ENCODE data around the gene NUCB1. TPM values are rescaled to one million over a fixed set of nuclear protein-coding genes. Genes with fewer than 3 reads are reported as not detected.

Gene NUCB1
- total and polyA plus RNA-seq, 9 of the 15 experiments (the other 6 are each of a cell fraction or from before 2014, with no cell fraction given), result 3.1 to 153 (median 71.7) TPM

DNA sequence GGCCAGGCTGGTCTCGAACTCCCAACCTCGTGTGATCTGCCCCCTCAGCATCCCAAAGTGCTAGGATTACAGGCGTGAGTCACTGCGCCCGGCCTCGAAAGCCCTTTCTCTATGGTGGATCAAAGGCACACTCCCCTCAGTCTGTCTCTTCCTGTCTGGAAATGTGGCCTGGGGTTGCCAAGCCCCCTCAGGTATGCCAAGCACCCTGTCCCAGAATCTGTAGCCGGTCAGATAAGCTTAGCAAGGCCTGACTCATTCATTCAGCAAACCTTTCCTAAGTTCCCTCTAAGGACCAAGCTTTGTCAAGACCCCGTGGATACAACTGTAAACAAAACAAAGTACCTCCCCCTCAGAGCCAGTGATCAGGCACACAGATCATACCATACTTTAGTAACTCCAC lies 14.1 kb downstream of the NUCB1 start:
- 88% methylated on average over 7 of the region's 8 CpGs for WGBS (ENCODE audit: insufficient coverage, low coverage, missing lambda C conversion rate)
- no peak for ATAC-seq
- H3K27me3 ChIP-seq (ENCODE audit: control insufficient read depth in 2 of 2, insufficient read depth in 2 of 2, low read length in 2 of 2), result no peaks in the 10 kb centered on the region
- DNase-seq (ENCODE audit: extremely low read depth in 1 of 4, low spot score in 3 of 4), result peak in 1 of 4 experiments; percentile 6
- H3K79me2 ChIP-seq (ENCODE audit: control insufficient read depth, insufficient read depth, low read length), result no peaks in the 10 kb centered on the region
- H3K9me1 ChIP-seq (ENCODE audit: control insufficient read depth, insufficient read depth, low read length), result no peaks in the 10 kb centered on the region
- H3K4me3 ChIP-seq, result no peak overlapping the region
- H3K9ac ChIP-seq (ENCODE audit: insufficient read depth in 1 of 2, low read depth in 2 of 2, low read length in 2 of 2), result no peak overlapping the region
- H3K36me3 ChIP-seq (ENCODE audit: control insufficient read depth, insufficient read depth, low read length), result peaks cover 83% of the 10 kb centered on the region
- in situ Hi-C loops (cut with MboI), result no loop called here
- H4K20me1 ChIP-seq (replicated peaks; ENCODE audit: control insufficient read depth, insufficient read depth, low read length), result no peaks in the 10 kb centered on the region
- no TSS peak for BruUV-seq (replicated peaks)
- intact Hi-C loops (cut with micrococcal nuclease), result no loop called here
- H2AFZ ChIP-seq (ENCODE audit: low read depth, low read length), result no peak overlapping the region
- no peaks in the 10 kb centered on the region for H3K9me3 ChIP-seq (replicated peaks; ENCODE audit: control insufficient read depth, insufficient read depth, low read depth, low read length)
- no peak for FAIRE-seq
- POLR2A ChIA-PET, result interaction anchor here (0.7 to 3.2 kb wide), 4 partner anchors 10 to 51 kb away, joined by 3 to 18 read pairs (median 4); partner anchors contain the start of genes NUCB1 and TULP2
- CTCF ChIA-PET (ENCODE audit: low intra/inter-chr PET ratio), result no interaction called here
- no peak overlapping the region for H3K27ac ChIP-seq (ENCODE audit: extremely low read depth, low read depth, low read length)
- no peak overlapping the region for H3K4me2 ChIP-seq (ENCODE audit: insufficient read depth, low read length)
- H3K4me1 ChIP-seq (replicated peaks in 1 of 2; ENCODE audit: control insufficient read depth in 2 of 2, insufficient read depth in 2 of 2, low read length in 2 of 2), result peaks cover 0 to 8% of the 10 kb centered on the region in 2 experiments; a peak in 3 of 5 replicates
- TF ChIP-seq RUNX1 (IDR thresholded peaks at IDR 0.05; ENCODE audit: low read depth) (no peak), FOSL1 (tag; conservative IDR thresholded peaks at IDR 0.05) (peak; percentile 68), ADNP (tag; IDR thresholded peaks at IDR 0.05) (no peak), GATA2 (CRISPR knock-in tag; IDR thresholded peaks at IDR 0.05) (no peak), HBP1 (CRISPR knock-in tag; IDR thresholded peaks at IDR 0.05) (no peak), ZNF165 (CRISPR knock-in tag; IDR thresholded peaks at IDR 0.05; ENCODE audit: borderline replicate concordance) (no peak), ZBTB7A (IDR thresholded peaks at IDR 0.05; ENCODE audit: borderline replicate concordance, control insufficient read depth, low read depth, low read length) (peak; percentile 29; the same call in 1 of the 2 replicates), ZBTB26 (CRISPR knock-in tag; IDR thresholded peaks at IDR 0.05) (no peak), CSDE1 (IDR thresholded peaks at IDR 0.05) (no peak), CHD4 (IDR thresholded peaks at IDR 0.05; ENCODE audit: insufficient read depth, insufficient replicate concordance, low read depth, low read length, poor library complexity, severe bottlenecking) (no peak), PURB (CRISPR knock-in tag; IDR thresholded peaks at IDR 0.05; ENCODE audit: low read depth) (no peak), SPI1 (IDR thresholded peaks at IDR 0.05; ENCODE audit: borderline replicate concordance, low read depth, low read length) (no peak), CC2D1A (IDR thresholded peaks at IDR 0.05) (no peak), WHSC1 (IDR thresholded peaks at IDR 0.05; ENCODE audit: low read length) (no peak), NELFE (IDR thresholded peaks at IDR 0.05; ENCODE audit: insufficient read depth, insufficient read length) (no peak), U2AF1 (optimal IDR thresholded peaks at IDR 0.05; ENCODE audit: low read depth, low read length) (no peak)
- TF ChIP-seq, protein P1, sequence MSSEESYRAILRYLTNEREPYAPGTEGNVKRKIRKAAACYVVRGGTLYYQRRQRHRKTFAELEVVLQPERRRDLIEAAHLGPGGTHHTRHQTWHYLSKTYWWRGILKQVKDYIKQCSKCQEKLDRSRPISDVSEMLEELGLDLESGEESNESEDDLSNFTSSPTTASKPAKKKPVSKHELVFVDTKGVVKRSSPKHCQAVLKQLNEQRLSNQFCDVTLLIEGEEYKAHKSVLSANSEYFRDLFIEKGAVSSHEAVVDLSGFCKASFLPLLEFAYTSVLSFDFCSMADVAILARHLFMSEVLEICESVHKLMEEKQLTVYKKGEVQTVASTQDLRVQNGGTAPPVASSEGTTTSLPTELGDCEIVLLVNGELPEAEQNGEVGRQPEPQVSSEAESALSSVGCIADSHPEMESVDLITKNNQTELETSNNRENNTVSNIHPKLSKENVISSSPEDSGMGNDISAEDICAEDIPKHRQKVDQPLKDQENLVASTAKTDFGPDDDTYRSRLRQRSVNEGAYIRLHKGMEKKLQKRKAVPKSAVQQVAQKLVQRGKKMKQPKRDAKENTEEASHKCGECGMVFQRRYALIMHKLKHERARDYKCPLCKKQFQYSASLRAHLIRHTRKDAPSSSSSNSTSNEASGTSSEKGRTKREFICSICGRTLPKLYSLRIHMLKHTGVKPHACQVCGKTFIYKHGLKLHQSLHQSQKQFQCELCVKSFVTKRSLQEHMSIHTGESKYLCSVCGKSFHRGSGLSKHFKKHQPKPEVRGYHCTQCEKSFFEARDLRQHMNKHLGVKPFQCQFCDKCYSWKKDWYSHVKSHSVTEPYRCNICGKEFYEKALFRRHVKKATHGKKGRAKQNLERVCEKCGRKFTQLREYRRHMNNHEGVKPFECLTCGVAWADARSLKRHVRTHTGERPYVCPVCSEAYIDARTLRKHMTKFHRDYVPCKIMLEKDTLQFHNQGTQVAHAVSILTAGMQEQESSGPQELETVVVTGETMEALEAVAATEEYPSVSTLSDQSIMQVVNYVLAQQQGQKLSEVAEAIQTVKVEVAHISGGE (CRISPR knock-in tag; IDR thresholded peaks at IDR 0.05), result no peak
